HepG2 (cell line): ENCODE measurements around the gene PLK2. TPM values are rescaled to one million over a fixed set of nuclear protein-coding genes. Genes with fewer than 3 reads are reported as not detected.

Experiments used
- ATM ChIP-seq: fragments of 450-650 bp; IDR thresholded peaks from 2 replicates; pipeline ENCODE4 v1.7.1; 2017; ENCODE audit warnings: mild to moderate bottlenecking, borderline replicate concordance
- GPN1 ChIP-seq: sonication (generic); formaldehyde crosslinking; IDR thresholded peaks from 2 replicates; pipeline ENCODE4 v1.5.1; 2020; ENCODE audit warnings: missing genetic modification reagents, borderline replicate concordance
- HDAC1 ChIP-seq: sonication (generic); formaldehyde crosslinking; IDR thresholded peaks from 2 replicates; pipeline ENCODE4 v1.5.1; 2020; ENCODE audit warnings: mild to moderate bottlenecking, missing genetic modification reagents
- IKZF1 ChIP-seq: fragments of 450-650 bp; IDR thresholded peaks from 2 replicates; pipeline ENCODE4 v1.7.1; 2016
- IKZF4 ChIP-seq: sonication (generic); formaldehyde crosslinking; IDR thresholded peaks from 2 replicates; pipeline ENCODE4 v1.5.1; 2020; ENCODE audit warnings: borderline replicate concordance, mild to moderate bottlenecking, low read depth, missing genetic modification reagents; ENCODE audit errors: not compliant biosample characterization
- LCORL ChIP-seq, 2 experiments: fragments of 450-650 bp in 1 of 2; sonication (generic) in 1 of 2; formaldehyde crosslinking in 1 of 2; IDR thresholded peaks; 2 replicates each; pipeline versions ENCODE4 v1.5.0 to v1.6.1; 2017 to 2020; ENCODE audit warnings: antibody characterized with exemption in 1 of 2, missing genetic modification reagents in 1 of 2
- RARA ChIP-seq: IDR thresholded peaks from 2 replicates; pipeline ENCODE4 v1.6.1; 2016; ENCODE audit warnings: missing genetic modification reagents, missing compliant biosample characterization
- RBM22 ChIP-seq: fragments of 200-400 bp; formaldehyde crosslinking; optimal IDR thresholded peaks from 2 replicates; pipeline ENCODE3; 2017; ENCODE audit warnings: mild to moderate bottlenecking, low read length, moderate library complexity
- REL ChIP-seq: sonication (generic); formaldehyde crosslinking; conservative IDR thresholded peaks from 2 replicates; pipeline ENCODE4 v1.8.0; 2022; ENCODE audit warnings: mild to moderate bottlenecking, missing genetic modification reagents, moderate library complexity
- RXRB ChIP-seq: IDR thresholded peaks from 2 replicates; pipeline ENCODE4 v1.6.1; 2016; ENCODE audit warnings: borderline replicate concordance, missing genetic modification reagents, missing compliant biosample characterization
- SMAD3 ChIP-seq: sonication (generic); formaldehyde crosslinking; IDR thresholded peaks from 2 replicates; pipeline ENCODE4 v1.4.0; 2020; ENCODE audit warnings: missing genetic modification reagents
- TBX2 ChIP-seq: sonication (generic); formaldehyde crosslinking; IDR thresholded peaks from 2 replicates; pipeline ENCODE4 v1.5.0; 2020; ENCODE audit warnings: missing genetic modification reagents, mild to moderate bottlenecking, borderline replicate concordance
- ZEB1 ChIP-seq: IDR thresholded peaks from 2 replicates; pipeline ENCODE4 v1.6.1; 2012; ENCODE audit warnings: mild to moderate bottlenecking, low read depth, inconsistent platforms; ENCODE audit not compliant: insufficient replicate concordance
- ZNF235 ChIP-seq: sonication (generic); formaldehyde crosslinking; IDR thresholded peaks from 2 replicates; pipeline ENCODE4 v1.8.1; 2023; ENCODE audit warnings: mild to moderate bottlenecking, missing genetic modification reagents, borderline replicate concordance
- ZNF607 ChIP-seq: sonication (generic); formaldehyde crosslinking; IDR thresholded peaks from 2 replicates; pipeline ENCODE4 v1.5.1; 2020; ENCODE audit warnings: missing genetic modification reagents, mild to moderate bottlenecking, borderline replicate concordance
- ZNF720 ChIP-seq: sonication (generic); formaldehyde crosslinking; IDR thresholded peaks from 2 replicates; pipeline ENCODE4 v1.4.0; 2020; ENCODE audit warnings: missing genetic modification reagents
- ZNF891 ChIP-seq: sonication (generic); formaldehyde crosslinking; IDR thresholded peaks from 2 replicates; pipeline ENCODE4 v1.5.0; 2020; ENCODE audit warnings: mild to moderate bottlenecking, missing genetic modification reagents
- polyA plus RNA-seq, 8 experiments: library from polyadenylated mRNA; depleted of rRNA in 3 of 8; stranded (reverse) in 7 of 8; unstranded in 1 of 8; fragments of >200 nt; fragmentation: Illumina TruSeq in 4 of 8; extraction: Trizol in 4 of 8; gene quantifications; 2 replicates each; pipeline versions ENCODE4 v1.2.1 to v1.2.3, GENCODE V29; 2011 to 2016; ENCODE audit warnings: low read depth in 4 of 8, missing spikeins in 1 of 8, mixed read lengths in 1 of 8; ENCODE audit not compliant: insufficient read depth in 1 of 8
- total RNA-seq, 5 experiments: library from RNA; depleted of rRNA; stranded (reverse); fragments of >200 nt; fragmentation: Illumina TruSeq; extraction: Trizol; gene quantifications; 2 replicates each; pipeline ENCODE4 v1.2.3, GENCODE V29; 2016; ENCODE audit warnings: low read depth in 1 of 5
- TF ChIP-seq, protein P1 (sequence below): sonication (generic); formaldehyde crosslinking; IDR thresholded peaks from 2 replicates; pipeline ENCODE4 v1.4.0; 2020; ENCODE audit warnings: missing genetic modification reagents
- TF ChIP-seq, protein P2 (sequence below): fragments of 450-650 bp; IDR thresholded peaks from 2 replicates; pipeline ENCODE4 v1.6.1; 2017; ENCODE audit warnings: mild to moderate bottlenecking
- TF ChIP-seq, protein P3 (sequence below): sonication (generic); formaldehyde crosslinking; IDR thresholded peaks from 2 replicates; pipeline ENCODE4 v1.4.0; 2020; ENCODE audit warnings: missing genetic modification reagents, borderline replicate concordance
- TF ChIP-seq, protein P4 (sequence below): sonication (generic); formaldehyde crosslinking; IDR thresholded peaks from 2 replicates; pipeline ENCODE4 v1.8.1; 2023; ENCODE audit warnings: mild to moderate bottlenecking, moderate library complexity, missing genetic modification reagents

The PLK2 gene
- total and polyA plus RNA-seq, 2 of the 13 experiments (the other 11 are each of a cell fraction or from before 2014, with no cell fraction given): 9.6 to 29.6 TPM

DNA sequence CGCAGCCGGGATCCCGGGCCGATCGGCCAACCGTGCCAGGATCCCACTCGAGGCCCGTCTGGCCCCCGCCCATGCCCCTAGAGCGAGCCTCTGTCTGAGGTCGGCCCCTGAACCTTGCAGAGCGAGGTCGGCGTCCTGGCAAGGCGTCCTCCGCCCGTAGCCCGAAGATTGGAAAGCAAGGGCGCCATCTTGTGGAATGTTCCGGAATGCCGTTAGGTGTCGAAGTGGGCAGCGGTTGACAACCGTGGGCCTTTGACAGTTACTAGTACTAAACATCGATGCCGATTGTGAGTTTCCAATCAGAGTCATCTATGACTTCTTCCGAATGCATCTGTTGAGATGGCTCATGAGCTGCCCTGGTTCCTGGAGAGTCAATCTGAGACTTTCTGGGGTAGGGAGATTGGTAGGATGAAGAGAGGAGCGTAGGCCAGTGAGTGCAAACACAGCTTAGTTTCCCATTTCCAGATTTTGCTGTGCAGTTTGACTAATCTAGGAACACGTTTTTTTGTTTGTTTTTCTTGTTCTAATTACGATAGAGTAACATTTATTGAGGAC lies 923 bp upstream of the PLK2 start (continued):
- no peak for TF ChIP-seq GPN1 (CRISPR knock-in tag)
- TF ChIP-seq, protein P1, sequence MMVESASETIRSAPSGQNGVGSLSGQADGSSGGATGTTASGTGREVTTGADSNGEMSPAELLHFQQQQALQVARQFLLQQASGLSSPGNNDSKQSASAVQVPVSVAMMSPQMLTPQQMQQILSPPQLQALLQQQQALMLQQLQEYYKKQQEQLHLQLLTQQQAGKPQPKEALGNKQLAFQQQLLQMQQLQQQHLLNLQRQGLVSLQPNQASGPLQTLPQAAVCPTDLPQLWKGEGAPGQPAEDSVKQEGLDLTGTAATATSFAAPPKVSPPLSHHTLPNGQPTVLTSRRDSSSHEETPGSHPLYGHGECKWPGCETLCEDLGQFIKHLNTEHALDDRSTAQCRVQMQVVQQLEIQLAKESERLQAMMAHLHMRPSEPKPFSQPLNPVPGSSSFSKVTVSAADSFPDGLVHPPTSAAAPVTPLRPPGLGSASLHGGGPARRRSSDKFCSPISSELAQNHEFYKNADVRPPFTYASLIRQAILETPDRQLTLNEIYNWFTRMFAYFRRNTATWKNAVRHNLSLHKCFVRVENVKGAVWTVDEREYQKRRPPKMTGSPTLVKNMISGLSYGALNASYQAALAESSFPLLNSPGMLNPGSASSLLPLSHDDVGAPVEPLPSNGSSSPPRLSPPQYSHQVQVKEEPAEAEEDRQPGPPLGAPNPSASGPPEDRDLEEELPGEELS (CRISPR knock-in tag): no peak
- TF ChIP-seq REL (CRISPR knock-in tag): no peak
- TF ChIP-seq ZNF720 (CRISPR knock-in tag): no peak
- TF ChIP-seq ZNF891 (CRISPR knock-in tag): no peak
- no peak for TF ChIP-seq ATM
- TF ChIP-seq, protein P2, sequence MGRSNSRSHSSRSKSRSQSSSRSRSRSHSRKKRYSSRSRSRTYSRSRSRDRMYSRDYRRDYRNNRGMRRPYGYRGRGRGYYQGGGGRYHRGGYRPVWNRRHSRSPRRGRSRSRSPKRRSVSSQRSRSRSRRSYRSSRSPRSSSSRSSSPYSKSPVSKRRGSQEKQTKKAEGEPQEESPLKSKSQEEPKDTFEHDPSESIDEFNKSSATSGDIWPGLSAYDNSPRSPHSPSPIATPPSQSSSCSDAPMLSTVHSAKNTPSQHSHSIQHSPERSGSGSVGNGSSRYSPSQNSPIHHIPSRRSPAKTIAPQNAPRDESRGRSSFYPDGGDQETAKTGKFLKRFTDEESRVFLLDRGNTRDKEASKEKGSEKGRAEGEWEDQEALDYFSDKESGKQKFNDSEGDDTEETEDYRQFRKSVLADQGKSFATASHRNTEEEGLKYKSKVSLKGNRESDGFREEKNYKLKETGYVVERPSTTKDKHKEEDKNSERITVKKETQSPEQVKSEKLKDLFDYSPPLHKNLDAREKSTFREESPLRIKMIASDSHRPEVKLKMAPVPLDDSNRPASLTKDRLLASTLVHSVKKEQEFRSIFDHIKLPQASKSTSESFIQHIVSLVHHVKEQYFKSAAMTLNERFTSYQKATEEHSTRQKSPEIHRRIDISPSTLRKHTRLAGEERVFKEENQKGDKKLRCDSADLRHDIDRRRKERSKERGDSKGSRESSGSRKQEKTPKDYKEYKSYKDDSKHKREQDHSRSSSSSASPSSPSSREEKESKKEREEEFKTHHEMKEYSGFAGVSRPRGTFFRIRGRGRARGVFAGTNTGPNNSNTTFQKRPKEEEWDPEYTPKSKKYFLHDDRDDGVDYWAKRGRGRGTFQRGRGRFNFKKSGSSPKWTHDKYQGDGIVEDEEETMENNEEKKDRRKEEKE: no peak
- no peak for TF ChIP-seq ZEB1
- TF ChIP-seq IKZF1: no peak
- 0 out of 2 replicates have a peak, but pooled peaks have one; percentile 3 for TF ChIP-seq HDAC1
- no peak for TF ChIP-seq RXRB (CRISPR knock-in tag)
- no peak for TF ChIP-seq ZNF235 (CRISPR knock-in tag)
- TF ChIP-seq, protein P3, sequence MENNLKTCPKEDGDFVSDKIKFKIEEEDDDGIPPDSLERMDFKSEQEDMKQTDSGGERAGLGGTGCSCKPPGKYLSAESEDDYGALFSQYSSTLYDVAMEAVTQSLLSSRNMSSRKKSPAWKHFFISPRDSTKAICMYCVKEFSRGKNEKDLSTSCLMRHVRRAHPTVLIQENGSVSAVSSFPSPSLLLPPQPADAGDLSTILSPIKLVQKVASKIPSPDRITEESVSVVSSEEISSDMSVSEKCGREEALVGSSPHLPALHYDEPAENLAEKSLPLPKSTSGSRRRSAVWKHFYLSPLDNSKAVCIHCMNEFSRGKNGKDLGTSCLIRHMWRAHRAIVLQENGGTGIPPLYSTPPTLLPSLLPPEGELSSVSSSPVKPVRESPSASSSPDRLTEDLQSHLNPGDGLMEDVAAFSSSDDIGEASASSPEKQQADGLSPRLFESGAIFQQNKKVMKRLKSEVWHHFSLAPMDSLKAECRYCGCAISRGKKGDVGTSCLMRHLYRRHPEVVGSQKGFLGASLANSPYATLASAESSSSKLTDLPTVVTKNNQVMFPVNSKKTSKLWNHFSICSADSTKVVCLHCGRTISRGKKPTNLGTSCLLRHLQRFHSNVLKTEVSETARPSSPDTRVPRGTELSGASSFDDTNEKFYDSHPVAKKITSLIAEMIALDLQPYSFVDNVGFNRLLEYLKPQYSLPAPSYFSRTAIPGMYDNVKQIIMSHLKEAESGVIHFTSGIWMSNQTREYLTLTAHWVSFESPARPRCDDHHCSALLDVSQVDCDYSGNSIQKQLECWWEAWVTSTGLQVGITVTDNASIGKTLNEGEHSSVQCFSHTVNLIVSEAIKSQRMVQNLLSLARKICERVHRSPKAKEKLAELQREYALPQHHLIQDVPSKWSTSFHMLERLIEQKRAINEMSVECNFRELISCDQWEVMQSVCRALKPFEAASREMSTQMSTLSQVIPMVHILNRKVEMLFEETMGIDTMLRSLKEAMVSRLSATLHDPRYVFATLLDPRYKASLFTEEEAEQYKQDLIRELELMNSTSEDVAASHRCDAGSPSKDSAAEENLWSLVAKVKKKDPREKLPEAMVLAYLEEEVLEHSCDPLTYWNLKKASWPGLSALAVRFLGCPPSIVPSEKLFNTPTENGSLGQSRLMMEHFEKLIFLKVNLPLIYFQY (CRISPR knock-in tag): no peak
- TF ChIP-seq RBM22: no peak
- peak; percentile 46; the same call in 1 of the 2 replicates for TF ChIP-seq RARA (CRISPR knock-in tag)
- TF ChIP-seq LCORL (IDR thresholded peaks at IDR 0.05): no peak
- no peak for TF ChIP-seq LCORL (CRISPR knock-in tag; IDR thresholded peaks at IDR 0.05)
- TF ChIP-seq TBX2: no peak; the same call in 1 of the 2 replicates
- no peak for TF ChIP-seq SMAD3 (CRISPR knock-in tag)
- no peak for TF ChIP-seq IKZF4 (CRISPR knock-in tag)
- TF ChIP-seq, protein P4, sequence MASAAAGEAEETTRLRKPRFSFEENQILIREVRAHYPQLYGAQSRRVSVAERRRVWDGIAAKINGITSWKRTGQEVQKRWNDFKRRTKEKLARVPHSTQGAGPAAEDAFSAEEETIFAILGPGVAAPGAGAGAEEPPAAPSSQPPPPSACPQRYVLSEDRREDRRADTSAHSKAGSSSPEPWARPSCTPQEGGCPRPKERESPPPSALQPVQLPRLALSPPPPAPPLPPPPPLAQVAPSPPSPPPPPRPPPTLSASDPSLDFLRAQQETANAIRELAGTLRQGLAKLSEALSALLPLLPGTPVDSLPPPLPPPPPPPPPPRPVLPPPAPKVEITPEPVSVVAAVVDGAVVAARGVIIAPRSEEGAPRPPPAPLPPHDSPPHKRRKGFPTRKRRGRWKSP (CRISPR knock-in tag): no peak
- TF ChIP-seq ZNF607 (CRISPR knock-in tag): no peak
